Measurements from ENCODE around the gene ASIC2. TPM values are rescaled to one million over a fixed set of nuclear protein-coding genes. Genes with fewer than 3 reads are reported as not detected.

The ASIC2 gene
- total and polyA plus RNA-seq, 2 experiments from 2014 or later, result 0.52 to 2.8 TPM

GRCh38 chr17:33227911-33228310, 65.2 kb downstream of the ASIC2 start (continued):
- TF ChIP-seq ZNF462 (CRISPR knock-in tag; IDR thresholded peaks at IDR 0.05) (no peak), EZH2phosphoT487 (IDR thresholded peaks at IDR 0.05; ENCODE audit: unreplicated experiment) (no peak), CTCF (conservative IDR thresholded peaks at IDR 0.05; ENCODE audit: low read depth in 2 of 2) (no peak), EZH2 (IDR thresholded peaks at IDR 0.05; ENCODE audit: low read depth, unreplicated experiment) (no peak), ZNF114 (CRISPR knock-in tag; IDR thresholded peaks at IDR 0.05) (no peak), POLR2AphosphoS5 (IDR thresholded peaks at IDR 0.05; ENCODE audit: low read depth) (no peak), CREB1 (CRISPR knock-in tag; IDR thresholded peaks at IDR 0.05; ENCODE audit: low read depth) (no peak)

GRCh38 chr17:33225994-33226393, 67.1 kb downstream of the ASIC2 start:
- Histone ChIP-seq H3F3A (replicated peaks; ENCODE audit: low read depth) (no peaks in the 10 kb centered on the region), H4K20me1 (replicated peaks; ENCODE audit: insufficient read depth) (no peaks in the 10 kb centered on the region), H3K27ac (ENCODE audit: low read depth) (no peak overlapping the region), H3K4me3 (no peak overlapping the region), H2AFZ (no peak overlapping the region), H3K36me3 (ENCODE audit: insufficient read depth) (no peaks in the 10 kb centered on the region), H3K4me2 (no peak overlapping the region), H3K9me2 (ENCODE audit: insufficient read depth) (no peaks in the 10 kb centered on the region), H3K27me3 (ENCODE audit: insufficient read depth) (no peaks in the 10 kb centered on the region), H3K79me2 (replicated peaks; ENCODE audit: insufficient read depth) (no peaks in the 10 kb centered on the region), H3K4me1 (ENCODE audit: insufficient read depth) (no peaks in the 10 kb centered on the region)
- no peaks in the 10 kb centered on the region; the same call in 2 of the 3 replicates for H3K4me1 Mint-ChIP-seq
- peaks cover 3% of the 10 kb centered on the region for H3K27me3 Mint-ChIP-seq (ENCODE audit: insufficient read depth, low read depth, poor library complexity)
- H3K27ac Mint-ChIP-seq, result no peak overlapping the region
- no peak for ATAC-seq
- no peaks in the 10 kb centered on the region for H3K9me3 Mint-ChIP-seq
- no peak overlapping the region for H3K4me3 Mint-ChIP-seq
- no peak for DNase-seq (ENCODE audit: low spot score)
- no peaks in the 10 kb centered on the region for H3K36me3 Mint-ChIP-seq (ENCODE audit: low read depth)
- TF ChIP-seq REST (IDR thresholded peaks at IDR 0.05; ENCODE audit: unreplicated experiment) (no peak), ZNF331 (CRISPR knock-in tag; IDR thresholded peaks at IDR 0.05; ENCODE audit: low read depth) (no peak)
